GM18499 (cell line): ENCODE data around the gene KRT13.

Source experiments
- ATAC-seq: cut with Tn5 transposase; IDR thresholded peaks from one replicate; pipeline ENCODE4 v1.9.1; 2021; ENCODE audit warnings: moderate number of reproducible peaks; ENCODE audit not compliant: insufficient read depth, unreplicated experiment

Gene KRT13

DNA sequence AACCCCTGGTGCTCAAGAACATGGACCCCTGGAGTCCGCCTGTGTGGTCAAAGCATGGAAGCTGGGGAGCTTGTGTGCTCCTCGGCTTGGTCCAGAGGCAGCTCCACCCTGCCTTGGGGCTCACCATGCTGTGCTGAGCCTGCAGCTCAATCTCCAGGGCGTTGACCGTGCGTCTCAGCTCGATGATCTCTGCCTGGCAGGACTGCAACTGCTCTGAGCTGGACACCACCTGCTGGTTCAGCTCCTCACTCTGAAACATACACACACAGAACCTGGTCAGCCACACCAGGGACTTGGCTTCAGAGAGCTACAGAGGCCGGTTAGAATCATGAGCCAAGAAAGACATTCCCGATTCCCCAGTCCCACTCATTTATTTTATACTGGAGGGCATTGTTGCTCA, 27.2 kb downstream of the KRT13 start:
- ATAC-seq: no peak

DNA sequence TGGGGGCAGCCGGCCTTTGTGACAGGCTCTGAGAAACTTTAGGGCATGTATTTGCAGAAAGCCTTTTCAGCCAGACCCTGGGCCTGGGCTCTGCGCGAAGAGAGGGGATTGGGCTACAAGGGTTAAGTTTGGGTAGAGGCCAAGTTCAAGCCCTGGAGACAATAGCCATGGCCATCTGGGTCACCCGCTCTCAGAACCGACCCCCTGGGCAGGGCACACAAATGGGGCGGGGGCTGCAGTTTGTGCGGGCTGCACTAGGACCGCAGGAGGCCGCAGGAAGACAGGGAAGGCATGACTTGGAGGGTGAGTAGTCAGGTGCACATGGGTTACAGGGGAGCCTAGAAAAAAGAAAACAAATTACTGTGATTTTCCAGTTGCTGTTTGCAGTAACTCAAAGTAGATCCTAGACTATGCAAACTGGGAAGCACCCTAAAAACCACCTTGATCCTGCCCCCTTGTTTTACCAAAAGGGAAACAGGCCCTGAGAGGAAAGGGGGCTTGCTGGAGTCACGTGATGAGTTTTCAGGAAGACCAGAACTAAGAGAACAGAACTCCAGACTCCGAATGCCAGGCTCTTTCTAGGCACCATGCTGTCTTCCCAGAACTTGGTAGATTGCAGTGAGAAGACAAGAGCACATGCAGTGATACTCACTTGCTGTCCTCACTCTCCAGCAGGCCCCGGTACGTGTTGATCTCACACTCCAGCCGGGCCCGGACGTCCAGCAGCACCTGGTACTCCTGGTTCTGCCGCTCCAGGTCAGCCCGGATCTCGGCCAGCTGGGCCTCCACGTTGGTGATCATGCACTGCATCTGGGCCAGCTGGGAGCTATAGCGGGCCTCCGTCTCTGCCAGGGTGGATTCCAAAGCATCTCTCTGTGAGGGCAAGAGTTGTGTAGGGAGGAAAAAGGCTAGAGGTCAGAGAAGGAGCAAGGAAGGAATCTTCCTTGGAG, 28.3 kb downstream of the KRT13 start:
- no peak for ATAC-seq

- no peak for ATAC-seq
Observed at GRCh38 chr17:41475421-41475820, 30.0 kb downstream of the KRT13 start.

- ATAC-seq: no peak
Observed at GRCh38 chr17:41474863-41475262, 30.5 kb downstream of the KRT13 start.

GRCh38 chr17:41468346-41468745, 37.1 kb downstream of the KRT13 start:
- ATAC-seq: no peak

GRCh38 chr17:41467561-41467960, 37.9 kb downstream of the KRT13 start:
- no peak for ATAC-seq

- ATAC-seq: no peak
Observed at GRCh38 chr17:41466988-41467387, 38.4 kb downstream of the KRT13 start, which contains the start of gene KRT32. Gene KRT32, minus strand, starts transcription at chr17:41467386. Its CDS starts 61 bp downstream, at chr17:41467325.

DNA sequence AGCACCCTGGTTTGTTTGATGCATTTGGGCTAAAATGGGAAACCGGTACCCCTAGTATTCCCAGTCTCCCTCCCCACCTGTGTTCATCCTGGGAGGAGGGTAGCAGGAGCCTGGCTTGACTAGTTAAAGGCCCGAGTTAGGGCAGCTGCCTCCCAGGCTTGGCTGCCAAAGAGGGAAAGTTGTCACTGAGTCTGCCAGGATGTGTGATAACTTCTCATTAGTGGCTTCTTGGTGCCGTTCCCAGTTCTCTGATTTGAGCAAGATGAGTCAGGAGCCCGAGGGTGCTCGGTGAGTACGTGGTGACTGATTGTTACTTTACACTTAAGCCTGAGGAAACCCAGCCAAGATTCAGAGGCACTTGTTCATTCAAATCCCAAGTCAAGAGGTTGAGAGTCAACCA, 40.7 kb downstream of the KRT13 start:
- ATAC-seq: no peak

- ATAC-seq: no peak
Observed at GRCh38 chr17:41464173-41464572, 41.2 kb downstream of the KRT13 start.

DNA sequence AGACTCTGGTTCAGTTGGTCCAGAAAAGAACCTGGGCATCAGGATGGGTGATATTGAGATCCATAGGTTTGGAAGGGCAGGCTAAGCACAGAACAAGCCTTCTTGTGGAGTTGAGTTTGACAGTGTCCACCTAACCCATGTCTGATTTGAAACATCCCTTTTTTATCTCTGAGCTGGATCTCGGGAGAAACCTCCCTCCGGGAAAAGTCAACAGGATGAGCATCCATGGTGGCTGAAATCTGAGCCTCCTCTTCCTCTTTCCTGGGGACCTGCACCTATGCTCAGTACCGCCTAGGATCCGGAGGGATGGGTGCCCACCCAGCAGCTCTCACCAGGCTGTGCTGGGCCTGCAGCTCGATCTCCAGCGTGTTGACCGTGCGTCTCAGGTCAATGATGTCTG, 41.7 kb downstream of the KRT13 start:
- no peak for ATAC-seq

DNA sequence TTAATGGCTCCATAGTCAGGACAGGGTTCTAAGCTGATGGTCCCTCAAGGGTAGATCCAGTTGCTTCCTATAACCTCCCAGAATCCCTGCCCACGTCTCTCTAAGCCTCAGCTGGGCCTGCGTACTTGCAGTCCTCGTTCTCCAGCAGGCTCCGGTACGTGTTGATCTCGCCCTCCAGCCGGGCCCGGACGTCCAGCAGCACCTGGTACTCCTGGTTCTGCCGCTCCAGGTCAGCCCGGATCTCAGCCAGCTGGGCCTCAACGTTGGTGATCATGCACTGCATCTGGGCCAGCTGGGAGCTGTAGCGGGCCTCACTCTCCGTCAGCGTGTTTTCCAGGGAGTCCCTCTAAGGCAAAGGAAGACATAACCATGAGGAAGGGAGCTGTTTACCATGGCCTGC, 42.7 kb downstream of the KRT13 start:
- ATAC-seq: no peak

GRCh38 chr17:41457676-41458075, 47.7 kb downstream of the KRT13 start:
- ATAC-seq: no peak

DNA sequence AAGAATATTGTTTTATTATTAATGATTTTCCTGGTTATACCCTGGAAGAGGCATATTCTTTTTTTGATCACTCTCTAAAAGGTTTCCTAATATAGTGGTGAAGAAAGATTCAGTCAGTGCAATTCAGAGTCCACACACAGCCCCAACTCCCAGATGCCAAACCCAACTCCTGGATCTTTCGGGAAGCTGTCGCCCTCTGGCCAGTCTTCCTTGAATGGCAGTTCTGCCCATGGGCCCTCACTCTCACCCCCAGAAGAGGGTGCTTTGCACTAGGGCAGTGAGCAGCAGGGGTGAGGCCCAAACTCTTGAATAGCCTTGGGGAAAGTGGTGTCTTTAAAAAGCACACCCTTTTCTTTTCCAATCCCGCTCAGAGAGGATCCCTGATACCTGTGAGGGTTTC, 49.2 kb downstream of the KRT13 start:
- no peak for ATAC-seq

GRCh38 chr17:41455236-41455635, 50.2 kb downstream of the KRT13 start:
- no peak for ATAC-seq

GRCh38 chr17:41453066-41453465, 52.3 kb downstream of the KRT13 start:
- ATAC-seq: no peak

- ATAC-seq: no peak
Observed at GRCh38 chr17:41452281-41452680, 53.1 kb downstream of the KRT13 start.

GRCh38 chr17:41451154-41451728, 54.2 kb downstream of the KRT13 start:
- no peak for ATAC-seq
